ENCODE data around the gene DPYSL3. TPM values are rescaled to one million over a fixed set of nuclear protein-coding genes. Genes with fewer than 3 reads are reported as not detected.

The DPYSL3 gene
- total RNA-seq, 1 experiment from 2014 or later, result 106 TPM

GRCh38 chr5:147341345-147341744, 168.5 kb downstream of the DPYSL3 start:
- no TSS peak for BruUV-seq (replicated peaks)
- no peak for DNase-seq
- H3K4me1 ChIP-seq, result no peaks in the 10 kb centered on the region
- Mint-ChIP-seq H3K4me3 (ENCODE audit: unreplicated experiment) (no peak overlapping the region), H3K27ac (ENCODE audit: unreplicated experiment) (no peak overlapping the region), H3K9me3 (ENCODE audit: unreplicated experiment) (peaks cover 10% of the 10 kb centered on the region), H3K4me1 (ENCODE audit: low read depth, unreplicated experiment) (no peaks in the 10 kb centered on the region), H3K36me3 (ENCODE audit: insufficient read depth, unreplicated experiment) (no peaks in the 10 kb centered on the region), H3K27me3 (ENCODE audit: insufficient read depth, unreplicated experiment) (no peaks in the 10 kb centered on the region)
- H3K36me3 ChIP-seq (ENCODE audit: control insufficient read depth, insufficient read depth, low read length), result no peaks in the 10 kb centered on the region
- H3K9me3 ChIP-seq, result no peaks in the 10 kb centered on the region
- no peak for TF ChIP-seq CTCF (IDR thresholded peaks at IDR 0.05; ENCODE audit: insufficient read depth in 1 of 2, low read depth in 1 of 2, low read length in 1 of 2, severe bottlenecking in 1 of 2, unreplicated experiment in 1 of 2)
- no peaks in the 10 kb centered on the region for H3K27me3 ChIP-seq (replicated peaks; ENCODE audit: control insufficient read depth, insufficient read depth, low read length)
- ChIA-PET CTCF (no interaction called here), POLR2A (no interaction called here)
- intact Hi-C loops (cut with micrococcal nuclease; ENCODE audit: unreplicated experiment), result no loop called here
- no peak overlapping the region for H3K4me3 ChIP-seq (ENCODE audit: low read depth, low read length)

- Mint-ChIP-seq H3K4me1 (ENCODE audit: low read depth, unreplicated experiment) (no peaks in the 10 kb centered on the region), H3K9me3 (ENCODE audit: unreplicated experiment) (peaks cover 10% of the 10 kb centered on the region), H3K36me3 (ENCODE audit: insufficient read depth, unreplicated experiment) (no peaks in the 10 kb centered on the region), H3K4me3 (ENCODE audit: unreplicated experiment) (no peak overlapping the region), H3K27ac (ENCODE audit: unreplicated experiment) (no peak overlapping the region), H3K27me3 (ENCODE audit: insufficient read depth, unreplicated experiment) (no peaks in the 10 kb centered on the region)
- intact Hi-C loops (cut with micrococcal nuclease; ENCODE audit: unreplicated experiment), result no loop called here
- Histone ChIP-seq H3K27me3 (replicated peaks; ENCODE audit: control insufficient read depth, insufficient read depth, low read length) (no peaks in the 10 kb centered on the region), H3K4me3 (ENCODE audit: low read depth, low read length) (no peak overlapping the region), H3K9me3 (no peaks in the 10 kb centered on the region), H3K36me3 (ENCODE audit: control insufficient read depth, insufficient read depth, low read length) (no peaks in the 10 kb centered on the region), H3K4me1 (no peaks in the 10 kb centered on the region)
- ChIA-PET CTCF (interaction anchor here (0.8 kb wide), 1 partner anchor 12 kb away, joined by 3 read pairs; no protein-coding TSS in a partner anchor), POLR2A (no interaction called here)
- no TSS peak for BruUV-seq (replicated peaks)
- no peak for DNase-seq
- TF ChIP-seq CTCF (IDR thresholded peaks at IDR 0.05; ENCODE audit: insufficient read depth in 1 of 2, low read depth in 1 of 2, low read length in 1 of 2, severe bottlenecking in 1 of 2, unreplicated experiment in 1 of 2), result no peak
These were observed 168.9 kb downstream of the DPYSL3 start for GRCh38 chr5:147340941-147341340.

Data from Caco-2 (cell line).